ENCODE results near the gene NFIL3.

NFIL3 gene

GRCh38 chr9:91421971-91422757, 1.5 kb downstream of the NFIL3 start:
- DNase-seq = no peak

GRCh38 chr9:91421128-91421765, 2.4 kb downstream of the NFIL3 start:
- no peak for DNase-seq

- DNase-seq = no peak
These were observed 3.0 kb downstream of the NFIL3 start for GRCh38 chr9:91420501-91421127.

- DNase-seq = no peak
These were observed 4.1 kb downstream of the NFIL3 start for GRCh38 chr9:91419222-91420191.

- DNase-seq = no peak
These were observed 5.4 kb downstream of the NFIL3 start for GRCh38 chr9:91418215-91418610.

GRCh38 chr9:91417602-91418214, 5.9 kb downstream of the NFIL3 start:
- DNase-seq = no peak

- no peak for DNase-seq
These were observed 7.4 kb downstream of the NFIL3 start for GRCh38 chr9:91416096-91416712.

GRCh38 chr9:91415290-91415689, 8.3 kb downstream of the NFIL3 start:
- DNase-seq = no peak

- no peak for DNase-seq
These were observed 10.7 kb downstream of the NFIL3 start for GRCh38 chr9:91412941-91413340.

- no peak for DNase-seq
These were observed 12.4 kb downstream of the NFIL3 start for GRCh38 chr9:91411096-91411771.

GRCh38 chr9:91410161-91410560, 13.5 kb downstream of the NFIL3 start:
- no peak for DNase-seq

- DNase-seq = no peak
These were observed 15.2 kb downstream of the NFIL3 start for GRCh38 chr9:91408475-91408874.

- no peak for DNase-seq
These were observed 15.9 kb downstream of the NFIL3 start for GRCh38 chr9:91407580-91408318.

- no peak for DNase-seq
These were observed 18.1 kb downstream of the NFIL3 start for GRCh38 chr9:91405343-91406077.

- no peak for DNase-seq
These were observed 19.7 kb downstream of the NFIL3 start for GRCh38 chr9:91403665-91404543.

- DNase-seq = no peak
These were observed 24.7 kb downstream of the NFIL3 start for GRCh38 chr9:91398926-91399325.

GRCh38 chr9:91395553-91396471, 27.8 kb downstream of the NFIL3 start:
- no peak for DNase-seq

- DNase-seq = no peak
These were observed 28.5 kb downstream of the NFIL3 start for GRCh38 chr9:91395106-91395552.
